Nucleus accumbens (tissue), 56 donors: ENCODE data around the gene PCDH1.
A peak's percentile ranks its signal among the peaks of the same experiment; 100 is the strongest.
"Not testable (repeated sequence)": the region's sequence is repeated elsewhere in the genome, so short reads cannot be mapped to it uniquely, and the experiment has no call there.

Source experiments
- DNase-seq, 56 donors: peaks; one replicate each; lab custom pipeline; 2025; lab: John Stamatoyannopoulos, UW

Gene PCDH1

DNA sequence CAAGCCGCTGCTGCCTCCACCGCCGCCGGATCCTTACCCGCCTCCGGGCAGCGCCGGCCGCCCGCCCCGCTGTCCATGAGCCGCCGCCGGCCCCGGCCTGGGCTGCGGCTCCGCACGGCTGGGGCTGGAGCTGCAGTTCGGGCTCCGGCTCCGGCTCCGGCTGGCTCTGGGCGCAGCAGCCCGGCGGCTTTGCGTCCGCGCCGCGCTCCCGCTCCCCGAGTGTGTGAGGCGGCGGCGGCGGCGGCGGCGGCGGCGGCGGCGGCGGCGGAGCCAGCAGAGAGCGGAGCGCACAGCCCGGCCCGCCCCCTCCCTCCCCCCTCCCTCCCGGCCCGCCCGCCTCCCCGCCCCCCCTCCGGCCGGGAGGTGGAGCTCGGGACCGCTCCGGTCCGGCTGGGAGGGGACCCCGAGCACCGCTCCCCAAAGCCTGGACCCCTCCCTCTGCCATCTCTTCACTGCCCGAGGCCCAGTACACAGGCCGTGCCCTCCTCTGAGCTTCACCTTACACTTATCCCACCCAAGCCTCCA is at the start of gene PCDH1:
PCDH1 (minus strand) TSS at position 225 of the 525 bp plus-strand sequence; CDS start at position 77, 148 bp downstream.
- DNase-seq = peak in 39 of 56 donors; percentile 32 to 85 (median 71)

DNA sequence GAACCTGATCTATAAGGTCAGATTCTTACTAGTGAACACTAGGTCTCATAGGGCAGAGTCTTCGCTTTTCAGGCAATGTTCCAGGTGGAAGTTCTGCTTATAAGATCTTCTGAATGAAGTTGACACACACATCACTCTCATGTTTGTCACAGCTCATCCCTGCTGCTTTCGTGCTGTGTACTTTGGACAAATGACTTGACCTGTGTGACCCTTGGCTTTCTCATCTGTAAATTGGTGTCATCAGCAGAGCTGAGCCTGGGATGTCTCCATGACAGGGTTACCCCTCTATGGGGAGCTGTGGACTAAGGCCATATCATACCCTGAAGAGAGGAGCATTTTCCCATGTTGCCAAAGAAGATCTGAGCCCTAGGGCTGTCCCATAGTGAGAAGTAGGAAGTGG is 48.2 kb upstream of the PCDH1 start:
- DNase-seq = no peak

GRCh38 chr5:141923448-141924313 is 45.5 kb upstream of the PCDH1 start, which contains the start of gene DELE1:
Gene DELE1 (plus strand): TSS chr5:141923871. CDS start chr5:141923942, 71 bp downstream.
- peak; percentile 62 to 98 (median 92) for DNase-seq

DNA sequence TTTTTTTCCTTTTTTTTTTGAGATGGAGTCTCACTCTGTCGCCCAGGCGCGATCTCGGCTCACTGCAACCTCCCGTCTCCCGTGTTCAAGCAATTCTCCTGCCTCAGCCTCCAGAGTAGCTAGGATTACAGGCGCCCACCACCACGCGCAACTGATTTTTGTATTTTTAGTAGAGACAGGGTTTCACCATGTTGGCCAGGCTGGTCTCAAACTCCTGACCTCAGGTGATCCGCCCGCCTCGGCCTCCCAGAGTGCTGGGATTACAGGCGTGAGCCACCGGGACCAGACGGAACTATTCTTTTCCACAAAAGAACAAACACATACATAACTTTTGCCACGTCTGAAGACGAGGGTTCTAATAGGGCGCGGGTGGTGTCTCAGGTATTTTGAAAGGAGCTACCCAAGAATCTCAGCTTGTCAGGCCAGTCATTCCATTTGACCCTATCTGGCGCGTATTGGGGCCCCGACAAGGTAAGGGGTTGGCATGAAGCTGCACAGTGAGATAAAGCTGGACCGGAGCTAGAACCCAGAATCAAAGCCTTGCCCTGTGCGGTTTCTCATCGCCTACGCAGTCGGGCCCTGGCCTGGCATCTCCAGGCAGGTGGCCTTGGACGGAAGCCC is 44.7 kb upstream of the PCDH1 start:
- not testable (repeated sequence) for DNase-seq

GRCh38 chr5:141920771-141921170 is 42.6 kb upstream of the PCDH1 start:
- no peak for DNase-seq

DNA sequence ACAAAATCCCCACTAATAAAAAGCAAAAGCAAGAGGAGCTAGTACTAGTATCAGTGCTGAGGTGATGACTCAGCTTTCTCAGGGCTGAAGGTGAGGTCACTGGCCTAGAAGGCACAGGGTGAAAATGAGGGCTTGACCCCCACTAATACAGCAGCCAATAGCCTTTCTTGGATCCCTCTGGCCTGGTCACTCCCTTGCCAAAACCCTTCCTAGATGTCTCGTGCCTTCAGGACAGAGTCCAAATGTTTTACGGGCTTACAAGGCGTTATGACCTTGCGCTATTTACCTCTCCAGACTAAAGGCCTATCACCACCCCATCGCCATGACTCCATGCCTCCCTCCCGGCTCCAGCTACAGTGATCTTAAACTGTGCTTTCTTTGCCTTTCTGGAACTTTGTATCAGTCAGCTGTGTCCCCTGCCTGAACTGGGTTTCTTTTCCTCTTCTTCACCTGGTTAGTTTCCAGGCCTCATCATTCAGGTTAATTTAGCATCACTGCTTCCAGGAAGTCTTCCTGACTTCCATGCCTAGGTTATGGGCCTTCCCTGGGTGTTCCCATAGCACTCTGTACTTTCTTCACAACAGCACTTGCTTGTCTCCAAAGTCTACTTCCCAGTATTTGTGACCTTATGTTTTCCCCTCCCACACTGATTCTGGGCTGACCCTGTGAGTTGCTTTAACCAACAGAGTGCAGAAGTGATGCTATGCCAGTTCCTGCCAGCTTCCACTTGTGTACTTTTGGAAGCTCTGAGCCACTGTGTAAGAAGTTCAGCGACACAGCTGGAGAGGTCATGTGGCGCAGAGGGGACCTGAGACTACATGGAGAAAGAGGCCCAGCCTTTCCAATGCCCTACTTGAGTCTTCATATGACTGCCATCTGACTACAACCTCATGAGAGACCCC is 41.3 kb upstream of the PCDH1 start:
- DNase-seq = no peak

- DNase-seq = no peak
Measured at GRCh38 chr5:141917760-141918159, 39.5 kb upstream of the PCDH1 start.

DNA sequence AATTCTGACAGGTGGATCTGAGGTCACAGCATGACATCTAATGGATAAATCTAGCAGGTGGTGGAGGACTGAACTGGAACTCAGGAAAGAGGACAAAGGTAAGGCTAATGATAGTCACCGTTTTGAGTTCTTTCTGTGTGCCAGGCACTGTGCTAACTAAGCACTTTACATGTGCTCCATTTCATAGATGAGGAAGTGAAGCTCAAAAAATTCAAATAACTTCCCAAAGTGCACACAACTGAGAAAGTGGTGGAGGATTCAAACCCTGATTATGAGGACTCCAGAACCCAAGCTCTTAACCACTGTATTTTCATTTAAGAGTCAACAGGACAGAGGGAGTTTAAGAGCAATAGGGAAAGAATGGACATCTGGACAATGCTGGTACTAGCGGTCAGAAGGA is 38.3 kb upstream of the PCDH1 start:
- no peak for DNase-seq

- DNase-seq = peak in 2 of 56 donors; percentile 16 to 19
Measured at GRCh38 chr5:141915881-141916336, 37.7 kb upstream of the PCDH1 start.

- no peak for DNase-seq
Measured at GRCh38 chr5:141914797-141915196, 36.6 kb upstream of the PCDH1 start.

DNA sequence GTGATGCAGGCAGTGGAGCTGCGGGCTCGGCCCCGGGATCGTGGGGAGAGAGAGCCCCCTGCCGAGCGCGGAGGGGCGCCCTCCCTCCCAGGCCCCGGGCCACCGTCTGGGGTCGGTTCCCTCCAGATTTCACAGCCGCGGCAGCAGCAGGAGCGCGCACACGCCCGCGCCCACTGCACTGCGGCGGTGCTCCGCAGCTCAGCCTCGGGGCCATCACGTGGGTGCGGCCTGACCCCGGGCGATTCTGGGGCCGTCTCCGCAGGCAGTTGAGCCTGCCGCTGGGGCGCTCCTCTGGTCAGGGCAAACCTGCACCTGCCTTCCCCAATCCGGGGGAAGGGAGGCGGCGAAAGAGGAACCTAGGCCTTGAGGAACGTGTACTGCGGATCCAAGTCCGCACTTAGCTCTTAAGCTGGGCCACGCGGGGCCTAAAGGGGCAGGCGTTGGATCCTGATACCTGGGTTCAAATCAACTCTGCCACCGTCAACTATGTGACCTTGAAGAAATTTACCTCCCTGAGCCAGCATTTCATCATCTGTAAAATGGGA is 36.1 kb upstream of the PCDH1 start:
- DNase-seq = peak in 47 of 56 donors; percentile 10 to 73 (median 42)

GRCh38 chr5:141913560-141914198 is 35.5 kb upstream of the PCDH1 start:
- peak in 23 of 56 donors; percentile 10 to 55 (median 24) for DNase-seq

GRCh38 chr5:141910271-141910673 is 32.1 kb upstream of the PCDH1 start:
- DNase-seq = no peak

- DNase-seq = no peak
Measured at GRCh38 chr5:141909212-141909611, 31.0 kb upstream of the PCDH1 start.

GRCh38 chr5:141908796-141909195 is 30.6 kb upstream of the PCDH1 start:
- DNase-seq = no peak

DNA sequence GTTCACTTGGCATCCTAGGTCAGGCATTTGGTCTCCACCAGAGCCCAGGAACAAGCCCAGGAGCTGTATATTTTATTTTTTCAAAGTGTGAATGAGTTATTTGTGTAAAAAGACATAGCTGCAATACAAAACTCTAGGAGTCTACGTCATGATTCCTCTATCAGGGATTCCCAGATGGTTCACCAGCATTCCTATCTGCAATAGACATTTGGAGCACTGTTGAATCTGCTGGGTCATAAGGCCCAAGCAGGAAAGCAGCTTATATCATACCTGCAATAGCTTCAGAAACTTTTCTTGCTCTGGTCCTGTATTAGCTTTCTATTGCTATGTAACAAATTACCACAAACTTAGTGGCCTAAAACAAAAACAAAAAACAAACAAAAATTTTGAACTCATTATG is 28.8 kb upstream of the PCDH1 start:
- no peak for DNase-seq

DNA sequence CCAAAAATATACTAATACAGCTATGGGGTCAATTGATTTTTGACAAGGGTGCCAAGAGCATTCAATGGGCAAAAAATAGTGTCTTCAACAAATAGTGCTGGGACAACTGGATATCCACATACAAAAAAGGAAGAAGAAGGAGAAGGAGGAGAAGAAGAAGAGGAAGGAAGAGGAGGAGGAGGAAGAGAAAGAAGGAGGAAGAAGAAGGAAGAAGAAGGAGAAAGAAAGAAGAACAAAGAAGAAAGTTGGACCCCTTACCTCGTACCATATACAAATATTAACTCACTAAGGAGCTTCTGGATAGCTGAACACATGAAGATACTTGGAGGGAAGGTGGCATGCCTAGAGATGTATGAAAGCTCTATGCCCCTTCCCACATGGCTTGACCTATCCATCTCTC is 28.3 kb upstream of the PCDH1 start:
- DNase-seq = no peak

GRCh38 chr5:141904551-141904950 is 26.3 kb upstream of the PCDH1 start:
- no peak for DNase-seq

DNA sequence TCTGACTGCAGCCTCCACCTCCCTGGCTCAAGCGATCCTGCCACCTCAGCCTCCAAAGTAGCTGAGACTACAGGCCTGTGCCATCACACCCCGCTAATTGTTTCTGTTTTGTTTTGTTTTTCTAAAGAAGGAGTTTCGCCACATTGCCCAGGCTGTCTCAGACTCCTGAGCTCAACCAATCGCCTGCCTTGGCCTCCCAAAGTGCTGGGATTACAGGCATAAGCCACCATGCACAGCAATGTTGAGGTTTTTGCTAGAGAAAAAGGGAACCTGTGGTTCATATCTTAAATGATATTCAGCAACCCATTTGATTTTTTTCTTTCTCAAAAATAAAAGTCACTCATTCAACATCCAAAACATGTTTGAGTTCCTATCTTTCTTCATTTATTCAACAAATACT is 25.1 kb upstream of the PCDH1 start:
- DNase-seq = no peak
